ENCODE measurements around the gene TP53TG3D.
"Not testable (repeated sequence)": the region's sequence is repeated elsewhere in the genome, so short reads cannot be mapped to it uniquely, and the experiment has no call there.

TP53TG3D gene

GRCh38 chr16:32252986-32253385 is at the start of gene TP53TG3D:
Gene TP53TG3D (plus strand): TSS chr16:32253286. CDS start chr16:32253354, 68 bp downstream.
- not testable (repeated sequence) for DNase-seq (ENCODE audit: low read depth)

GRCh38 chr16:32253507-32253906 is 421 bp downstream of the TP53TG3D start:
- DNase-seq (ENCODE audit: low read depth): peak; percentile 2

GRCh38 chr16:32261526-32261925 is 8.4 kb downstream of the TP53TG3D start:
- not testable (repeated sequence) for DNase-seq (ENCODE audit: low read depth)

GRCh38 chr16:32263552-32263951 is 10.5 kb downstream of the TP53TG3D start:
- DNase-seq (ENCODE audit: low read depth): not testable (repeated sequence)

- not testable (repeated sequence) for DNase-seq (ENCODE audit: low read depth)
Observed at GRCh38 chr16:32281910-32282309, 28.8 kb downstream of the TP53TG3D start.

- not testable (repeated sequence) for DNase-seq (ENCODE audit: low read depth)
Observed at GRCh38 chr16:32283024-32283423, 29.9 kb downstream of the TP53TG3D start.

GRCh38 chr16:32283917-32284495 is 30.9 kb downstream of the TP53TG3D start:
- DNase-seq (ENCODE audit: low read depth): not testable (repeated sequence)

- not testable (repeated sequence) for DNase-seq (ENCODE audit: low read depth)
Observed at GRCh38 chr16:32284800-32285796, 32.0 kb downstream of the TP53TG3D start.

GRCh38 chr16:32286193-32286592 is 33.1 kb downstream of the TP53TG3D start:
- not testable (repeated sequence) for DNase-seq (ENCODE audit: low read depth)

- not testable (repeated sequence) for DNase-seq (ENCODE audit: low read depth)
Observed at GRCh38 chr16:32287743-32288142, 34.7 kb downstream of the TP53TG3D start.

GRCh38 chr16:32289197-32289596 is 36.1 kb downstream of the TP53TG3D start:
- not testable (repeated sequence) for DNase-seq (ENCODE audit: low read depth)

GRCh38 chr16:32302776-32303175 is 49.7 kb downstream of the TP53TG3D start:
- DNase-seq (ENCODE audit: low read depth): not testable (repeated sequence)
